ENCODE measurements around the gene KY. TPM values are rescaled to one million over a fixed set of nuclear protein-coding genes. Genes with fewer than 3 reads are reported as not detected.

The KY gene
- total and polyA plus RNA-seq, 5 donors = 0.81 to 3.6 (median 1.9) TPM

GRCh38 chr3:134643150-134643675 is 7.6 kb downstream of the KY start:
- intact Hi-C loops (cut with DNase I) = no loop called here
- no peaks in the 10 kb centered on the region for H3K4me1 ChIP-seq (ENCODE audit: control insufficient read depth, insufficient read depth, low read length)
- no peaks in the 10 kb centered on the region for H3K27me3 ChIP-seq (ENCODE audit: control insufficient read depth, insufficient read depth)
- no peak overlapping the region for H3K27ac ChIP-seq (ENCODE audit: low read length)
- no peak overlapping the region for H3K4me3 ChIP-seq (ENCODE audit: low read length)
- WGBS = 87% methylated on average over 8 of the region's 8 CpGs
- DNase-seq (no peak), ATAC-seq (no peak)
- no peaks in the 10 kb centered on the region for H3K9me3 ChIP-seq (ENCODE audit: control insufficient read depth, low read length)

GRCh38 chr3:134642445-134643149 is 8.2 kb downstream of the KY start:
- intact Hi-C loops (cut with DNase I) = no loop called here
- 78% methylated on average over 5 of the region's 5 CpGs for WGBS
- no peaks in the 10 kb centered on the region for H3K9me3 ChIP-seq (ENCODE audit: control insufficient read depth, low read length)
- DNase-seq (no peak), ATAC-seq (no peak)
- H3K27me3 ChIP-seq (ENCODE audit: control insufficient read depth, insufficient read depth) = no peaks in the 10 kb centered on the region
- H3K27ac ChIP-seq (ENCODE audit: low read length) = no peak overlapping the region
- no peak overlapping the region for H3K4me3 ChIP-seq (ENCODE audit: low read length)
- no peaks in the 10 kb centered on the region for H3K4me1 ChIP-seq (ENCODE audit: control insufficient read depth, insufficient read depth, low read length)

- Histone ChIP-seq H3K27me3 (ENCODE audit: control insufficient read depth, insufficient read depth) (no peaks in the 10 kb centered on the region), H3K4me3 (ENCODE audit: low read length) (no peak overlapping the region), H3K27ac (ENCODE audit: low read length) (no peak overlapping the region), H3K4me1 (ENCODE audit: control insufficient read depth, insufficient read depth, low read length) (no peaks in the 10 kb centered on the region), H3K9me3 (ENCODE audit: control insufficient read depth, low read length) (no peaks in the 10 kb centered on the region)
- 73% methylated on average over 4 of the region's 4 CpGs for WGBS
- intact Hi-C loops (cut with DNase I) = no loop called here
- no peak for DNase-seq
- ATAC-seq = no peak
Observed at GRCh38 chr3:134641671-134642300, 9.0 kb downstream of the KY start.

- no peak overlapping the region for H3K4me3 ChIP-seq (ENCODE audit: low read length)
- no peaks in the 10 kb centered on the region for H3K9me3 ChIP-seq (ENCODE audit: control insufficient read depth, low read length)
- DNase-seq = no peak
- ATAC-seq = no peak
- no peak overlapping the region for H3K27ac ChIP-seq (ENCODE audit: low read length)
- no peaks in the 10 kb centered on the region for H3K27me3 ChIP-seq (ENCODE audit: control insufficient read depth, insufficient read depth)
- WGBS = 51% methylated on average over 4 of the region's 4 CpGs
- no peaks in the 10 kb centered on the region for H3K4me1 ChIP-seq (ENCODE audit: control insufficient read depth, insufficient read depth, low read length)
- intact Hi-C loops (cut with DNase I) = no loop called here
Observed at GRCh38 chr3:134640872-134641470, 9.9 kb downstream of the KY start.

- no peaks in the 10 kb centered on the region for H3K27me3 ChIP-seq (ENCODE audit: control insufficient read depth, insufficient read depth)
- ATAC-seq (no peak), DNase-seq (no peak)
- H3K9me3 ChIP-seq (ENCODE audit: control insufficient read depth, low read length) = no peaks in the 10 kb centered on the region
- H3K27ac ChIP-seq (ENCODE audit: low read length) = no peak overlapping the region
- 85% methylated on average over 5 of the region's 5 CpGs for WGBS
- H3K4me1 ChIP-seq (ENCODE audit: control insufficient read depth, insufficient read depth, low read length) = no peaks in the 10 kb centered on the region
- H3K4me3 ChIP-seq (ENCODE audit: low read length) = no peak overlapping the region
- intact Hi-C loops (cut with DNase I) = no loop called here
Observed at GRCh38 chr3:134640378-134640777, 10.4 kb downstream of the KY start.

GRCh38 chr3:134638385-134639030 is 12.3 kb downstream of the KY start:
- Histone ChIP-seq H3K9me3 (ENCODE audit: control insufficient read depth, low read length) (no peaks in the 10 kb centered on the region), H3K27ac (ENCODE audit: low read length) (no peak overlapping the region), H3K27me3 (ENCODE audit: control insufficient read depth, insufficient read depth) (no peaks in the 10 kb centered on the region), H3K4me1 (ENCODE audit: control insufficient read depth, insufficient read depth, low read length) (no peaks in the 10 kb centered on the region), H3K4me3 (ENCODE audit: low read length) (no peak overlapping the region)
- 65% methylated on average over 6 of the region's 6 CpGs for WGBS
- DNase-seq = no peak
- ATAC-seq = no peak
- intact Hi-C loops (cut with DNase I) = no loop called here

- Histone ChIP-seq H3K4me3 (ENCODE audit: low read length) (no peak overlapping the region), H3K9me3 (ENCODE audit: control insufficient read depth, low read length) (no peaks in the 10 kb centered on the region), H3K4me1 (ENCODE audit: control insufficient read depth, insufficient read depth, low read length) (no peaks in the 10 kb centered on the region), H3K27me3 (ENCODE audit: control insufficient read depth, insufficient read depth) (no peaks in the 10 kb centered on the region), H3K27ac (ENCODE audit: low read length) (no peak overlapping the region)
- intact Hi-C loops (cut with DNase I) = no loop called here
- DNase-seq = no peak
- WGBS = 92% methylated on average over 1 of the region's 1 CpG
- ATAC-seq = no peak
Observed at GRCh38 chr3:134636406-134636805, 14.4 kb downstream of the KY start.

- WGBS = 97% methylated on average over 1 of the region's 1 CpG
- H3K9me3 ChIP-seq (ENCODE audit: control insufficient read depth, low read length) = no peaks in the 10 kb centered on the region
- DNase-seq (no peak), ATAC-seq (no peak)
- H3K27ac ChIP-seq (ENCODE audit: low read length) = no peak overlapping the region
- no peaks in the 10 kb centered on the region for H3K27me3 ChIP-seq (ENCODE audit: control insufficient read depth, insufficient read depth)
- H3K4me1 ChIP-seq (ENCODE audit: control insufficient read depth, insufficient read depth, low read length) = no peaks in the 10 kb centered on the region
- no peak overlapping the region for H3K4me3 ChIP-seq (ENCODE audit: low read length)
- intact Hi-C loops (cut with DNase I) = no loop called here
Observed at GRCh38 chr3:134630506-134630905, 20.3 kb downstream of the KY start.

GRCh38 chr3:134628884-134629283 is 21.9 kb downstream of the KY start:
- H3K4me3 ChIP-seq (ENCODE audit: low read length) = no peak overlapping the region
- no peak overlapping the region for H3K27ac ChIP-seq (ENCODE audit: low read length)
- 78% methylated on average over 2 of the region's 2 CpGs for WGBS
- no peaks in the 10 kb centered on the region for H3K27me3 ChIP-seq (ENCODE audit: control insufficient read depth, insufficient read depth)
- no peak for ATAC-seq
- no peaks in the 10 kb centered on the region for H3K4me1 ChIP-seq (ENCODE audit: control insufficient read depth, insufficient read depth, low read length)
- no peak for DNase-seq
- intact Hi-C loops (cut with DNase I) = no loop called here
- H3K9me3 ChIP-seq (ENCODE audit: control insufficient read depth, low read length) = no peaks in the 10 kb centered on the region

GRCh38 chr3:134627831-134628230 is 23.0 kb downstream of the KY start:
- ATAC-seq (no peak), DNase-seq (no peak)
- Histone ChIP-seq H3K4me1 (ENCODE audit: control insufficient read depth, insufficient read depth, low read length) (no peaks in the 10 kb centered on the region), H3K27ac (ENCODE audit: low read length) (no peak overlapping the region), H3K27me3 (ENCODE audit: control insufficient read depth, insufficient read depth) (no peaks in the 10 kb centered on the region), H3K4me3 (ENCODE audit: low read length) (no peak overlapping the region), H3K9me3 (ENCODE audit: control insufficient read depth, low read length) (no peaks in the 10 kb centered on the region)
- WGBS = 71% methylated on average over 1 of the region's 1 CpG
- intact Hi-C loops (cut with DNase I) = no loop called here
